Large intestine (tissue), 3 donors: ENCODE data around the gene SAGE1. TPM values are rescaled to one million over a fixed set of nuclear protein-coding genes. Genes with fewer than 3 reads are reported as not detected.

ENCODE experiments used
- DNase-seq, 2 donors: peaks; one replicate each; pipeline versions ENCODE4 v3.0.0 to v3.0.0-alpha.2; 2013
- H3K27ac ChIP-seq: one replicate; pipeline ENCODE4 v1.5.1; 2013; ENCODE audit warnings: low read length
- H3K27me3 ChIP-seq: 2 replicates; pipeline ENCODE4 v1.6.1; 2013; ENCODE audit warnings: low read length; ENCODE audit not compliant: control insufficient read depth, insufficient read depth
- H3K36me3 ChIP-seq: 2 replicates; pipeline ENCODE4 v1.6.1; 2013; ENCODE audit warnings: low read length; ENCODE audit not compliant: control insufficient read depth, insufficient read depth
- H3K4me1 ChIP-seq: one replicate; pipeline ENCODE4 v1.6.1; 2013; ENCODE audit warnings: low read length; ENCODE audit not compliant: control insufficient read depth, insufficient read depth
- H3K4me3 ChIP-seq: one replicate; pipeline ENCODE4 v1.5.1; 2013; ENCODE audit warnings: low read length
- H3K9me3 ChIP-seq: one replicate; pipeline ENCODE4 v1.6.1; 2013; ENCODE audit warnings: mild to moderate bottlenecking, low read depth, low read length, moderate library complexity; ENCODE audit not compliant: control insufficient read depth
- WGBS: methylation state at CpG from one replicate; pipeline ENCODE4 v1.1.5; 2013; ENCODE audit warnings: low lambda C conversion rate; ENCODE audit not compliant: insufficient coverage; 5-methylcytosine and 5-hydroxymethylcytosine counted together
- polyA plus RNA-seq: library from polyadenylated mRNA; unstranded; fragments of 120-200 nt; gene quantifications from one replicate; pipeline ENCODE4 v1.2.1, GENCODE V29; 2013

The SAGE1 gene
- polyA plus RNA-seq, 1 donor, result not detected

GRCh38 chrX:135923353-135923752 is 29.8 kb downstream of the SAGE1 start:
- H3K36me3 ChIP-seq, result no peaks in the 10 kb centered on the region
- no peaks in the 10 kb centered on the region for H3K4me1 ChIP-seq
- no CpG with 5 or more reads among the region's 5 CpGs for WGBS
- H3K4me3 ChIP-seq, result no peak overlapping the region
- H3K9me3 ChIP-seq, result no peaks in the 10 kb centered on the region
- H3K27me3 ChIP-seq, result no peaks in the 10 kb centered on the region
- DNase-seq, result no peak
- H3K27ac ChIP-seq, result no peak overlapping the region

- DNase-seq, result no peak
- Histone ChIP-seq H3K27me3 (no peaks in the 10 kb centered on the region), H3K9me3 (no peaks in the 10 kb centered on the region), H3K36me3 (no peaks in the 10 kb centered on the region), H3K27ac (no peak overlapping the region), H3K4me3 (no peak overlapping the region), H3K4me1 (no peaks in the 10 kb centered on the region)
- no CpG with 5 or more reads among the region's 2 CpGs for WGBS
Measured at GRCh38 chrX:135927897-135928296, 34.4 kb downstream of the SAGE1 start.

GRCh38 chrX:135931644-135932487 is 38.4 kb downstream of the SAGE1 start:
- no peaks in the 10 kb centered on the region for H3K9me3 ChIP-seq
- no CpG with 5 or more reads among the region's 19 CpGs for WGBS

GRCh38 chrX:135944486-135944885 is 51.0 kb downstream of the SAGE1 start:
- H3K4me3 ChIP-seq, result no peak overlapping the region
- no peaks in the 10 kb centered on the region for H3K36me3 ChIP-seq
- WGBS, result no CpG with 5 or more reads among the region's 2 CpGs
- no peaks in the 10 kb centered on the region for H3K4me1 ChIP-seq
- H3K27ac ChIP-seq, result no peak overlapping the region
- no peak for DNase-seq
- H3K9me3 ChIP-seq, result no peaks in the 10 kb centered on the region
- H3K27me3 ChIP-seq, result no peaks in the 10 kb centered on the region

More at GRCh38 chrX:135931644-135932487, 38.4 kb downstream of the SAGE1 start:
- no peaks in the 10 kb centered on the region for H3K27me3 ChIP-seq
- no peak overlapping the region for H3K27ac ChIP-seq
- peak; percentile 2 to 12 for DNase-seq
- no peaks in the 10 kb centered on the region for H3K36me3 ChIP-seq
- no peak overlapping the region for H3K4me3 ChIP-seq
- H3K4me1 ChIP-seq, result no peaks in the 10 kb centered on the region

- DNase-seq, result no peak
- H3K4me3 ChIP-seq, result no peak overlapping the region
- no CpG with 5 or more reads among the region's 4 CpGs for WGBS
- H3K9me3 ChIP-seq, result no peaks in the 10 kb centered on the region
- H3K27ac ChIP-seq, result no peak overlapping the region
- no peaks in the 10 kb centered on the region for H3K36me3 ChIP-seq
- no peaks in the 10 kb centered on the region for H3K4me1 ChIP-seq
- no peaks in the 10 kb centered on the region for H3K27me3 ChIP-seq
Measured at GRCh38 chrX:135951291-135951690, 57.8 kb downstream of the SAGE1 start.

Other genes starting within 250 kb of the SAGE1 start
- not detected for gene CT45A1, start 180.1 kb upstream of the SAGE1 start, polyA plus RNA-seq
- not detected for gene CT45A3, start 125.5 kb upstream of the SAGE1 start, polyA plus RNA-seq
- not detected for gene CT45A5, start 108.2 kb upstream of the SAGE1 start, polyA plus RNA-seq
- gene CT45A6, start 90.9 kb upstream of the SAGE1 start, polyA plus RNA-seq, result not detected
- not detected for gene CT45A2, start 73.7 kb upstream of the SAGE1 start, polyA plus RNA-seq
- gene CT45A7, start 56.4 kb upstream of the SAGE1 start, polyA plus RNA-seq, result not detected
- gene CT45A8, start 39.2 kb upstream of the SAGE1 start, polyA plus RNA-seq, result not detected
- gene CT45A9, start 21.9 kb upstream of the SAGE1 start, polyA plus RNA-seq, result not detected
- not detected for gene CT45A10, start 272 bp upstream of the SAGE1 start, polyA plus RNA-seq
- 24.7 TPM for gene MMGT1, start 80.3 kb downstream of the SAGE1 start, polyA plus RNA-seq
- 16.1 TPM for gene SLC9A6, start 91.7 kb downstream of the SAGE1 start, polyA plus RNA-seq